Measurements from ENCODE around the gene VPS37D. TPM values are rescaled to one million over a fixed set of nuclear protein-coding genes. Genes with fewer than 3 reads are reported as not detected.
"Not testable (repeated sequence)": the region's sequence is repeated elsewhere in the genome, so short reads cannot be mapped to it uniquely, and the experiment has no call there.

Gene VPS37D
- total RNA-seq, 2 donors from 2014 or later = 0.15 to 0.48 TPM

DNA sequence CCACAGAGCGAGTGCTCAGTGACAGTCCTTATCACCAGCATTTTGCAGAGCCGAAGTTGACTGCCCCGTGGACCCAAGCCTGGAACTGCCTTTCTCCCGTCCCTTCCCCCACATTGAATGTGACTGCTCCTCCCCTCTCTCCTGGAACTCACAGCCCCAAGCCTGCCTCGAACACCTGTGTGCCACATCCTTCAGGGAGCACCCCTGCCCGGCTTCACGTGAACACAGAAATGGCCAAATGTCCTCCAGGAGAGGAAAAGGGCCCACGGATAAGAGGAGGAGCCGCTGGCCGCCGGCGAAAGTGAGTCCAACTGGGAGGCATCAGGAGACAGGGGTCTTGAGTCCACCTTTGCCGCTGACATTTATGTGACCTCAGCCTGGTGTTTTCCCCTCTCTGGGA lies 35.6 kb downstream of the VPS37D start:
- ATAC-seq (replicated peaks) = no peak
- H3K27me3 Mint-ChIP-seq = no peaks in the 10 kb centered on the region

DNA sequence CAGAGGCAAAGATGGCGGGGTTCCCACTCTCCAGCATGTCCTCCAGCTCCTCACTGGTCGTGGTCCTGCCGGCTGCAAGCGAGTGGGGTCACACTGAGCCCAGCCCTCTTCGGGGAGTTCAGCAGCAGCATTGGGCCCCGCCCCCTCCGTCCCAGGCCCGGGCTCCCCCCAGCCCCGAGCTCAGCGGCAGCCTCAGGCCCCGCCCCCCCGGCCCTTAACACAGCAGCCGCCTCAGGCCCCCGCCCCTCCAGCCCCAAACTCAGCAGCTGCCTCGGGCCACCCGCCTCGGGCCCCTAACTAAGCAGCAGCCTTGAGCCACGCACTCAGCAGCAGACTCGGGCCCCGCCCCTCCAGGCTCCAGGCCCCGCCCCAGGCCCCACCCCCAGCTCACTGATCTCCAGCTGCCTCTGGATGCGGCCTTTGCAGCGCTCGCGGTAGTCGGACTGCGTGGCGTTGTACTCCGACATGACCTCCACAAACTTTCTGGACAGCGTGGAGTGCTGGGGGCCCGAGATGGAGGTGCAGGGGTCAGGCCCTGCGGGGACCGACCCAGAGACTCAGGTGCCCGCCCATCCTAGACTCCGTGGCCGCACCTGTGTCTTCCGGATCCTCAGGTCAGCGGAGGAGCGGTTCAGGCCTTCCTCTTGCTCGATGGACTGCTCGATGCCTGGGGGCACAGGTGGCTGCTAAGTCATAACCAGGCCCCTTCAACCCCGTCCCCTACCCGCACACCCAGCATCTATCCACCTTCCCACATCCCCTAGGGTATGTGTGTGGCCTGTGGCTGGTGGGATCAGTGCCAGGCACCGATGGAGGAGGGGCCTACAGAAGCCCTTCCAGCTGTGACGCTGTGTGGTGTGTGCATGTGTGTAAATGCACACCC lies 36.4 kb downstream of the VPS37D start:
- Mint-ChIP-seq H3K4me1 (peaks cover 10% of the 10 kb centered on the region), H3K27me3 (no peaks in the 10 kb centered on the region), H3K4me3 (no peak overlapping the region), H3K9me3 (no peaks in the 10 kb centered on the region), H3K36me3 (ENCODE audit: low read depth) (peaks cover 58% of the 10 kb centered on the region), H3K27ac (no peak overlapping the region)
- ATAC-seq (replicated peaks) = peak; percentile 47

More for the DNA sequence above, 35.6 kb downstream of the VPS37D start:
- peaks cover 59% of the 10 kb centered on the region for H3K36me3 Mint-ChIP-seq (ENCODE audit: low read depth)
- peaks cover 10% of the 10 kb centered on the region for H3K4me1 Mint-ChIP-seq
- H3K27ac Mint-ChIP-seq = no peak overlapping the region
- no peaks in the 10 kb centered on the region for H3K9me3 Mint-ChIP-seq
- no peak overlapping the region for H3K4me3 Mint-ChIP-seq

DNA sequence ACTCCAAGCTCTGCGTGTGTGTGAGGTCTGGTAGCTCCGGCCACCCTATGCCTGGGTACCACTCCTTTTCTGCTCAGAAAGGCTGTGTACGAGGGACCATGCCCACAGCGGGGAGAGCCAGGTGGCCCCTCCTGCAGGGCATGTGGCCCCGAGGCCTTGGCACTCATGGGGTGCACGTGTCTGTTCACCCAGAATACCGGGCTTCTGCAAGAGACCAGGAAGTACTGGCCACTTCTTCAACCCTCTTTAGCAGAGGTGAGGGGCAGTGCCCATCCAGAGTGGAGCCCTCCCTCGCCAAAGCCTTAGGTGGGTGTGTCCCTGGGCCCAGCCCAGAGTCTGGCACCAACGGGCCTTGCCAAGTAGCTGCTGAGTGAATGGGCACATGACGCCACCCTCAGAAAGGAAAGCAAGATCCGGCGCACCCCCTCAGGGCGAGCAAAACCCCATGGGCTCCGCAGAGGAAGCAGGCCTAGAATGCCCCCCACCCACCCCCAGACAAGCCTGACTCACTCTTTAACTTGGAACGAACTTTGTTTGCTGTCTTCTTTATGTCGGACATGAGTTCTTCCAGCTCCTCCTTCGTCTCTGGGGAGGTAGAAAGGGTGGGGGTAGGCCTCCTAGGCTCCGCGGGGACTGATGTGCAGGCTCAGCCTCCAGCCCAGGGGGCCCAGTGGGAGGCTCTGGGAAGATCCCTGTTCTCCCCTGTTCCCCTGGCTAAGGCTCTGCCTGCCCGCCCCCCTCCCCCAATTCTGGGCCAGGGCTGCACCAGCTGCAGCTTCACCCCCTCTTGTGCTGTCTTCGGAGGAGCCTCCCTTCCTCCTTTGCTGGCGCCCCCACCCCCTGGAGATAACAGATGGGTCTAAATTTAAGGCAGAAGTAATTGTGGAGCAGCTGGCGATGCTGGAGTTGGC lies 37.3 kb downstream of the VPS37D start:
- Mint-ChIP-seq H3K4me3 (no peak overlapping the region), H3K4me1 (peaks cover 10% of the 10 kb centered on the region), H3K27me3 (no peaks in the 10 kb centered on the region), H3K27ac (no peak overlapping the region), H3K36me3 (ENCODE audit: low read depth) (peaks cover 49% of the 10 kb centered on the region), H3K9me3 (no peaks in the 10 kb centered on the region)
- ATAC-seq (replicated peaks) = no peak

DNA sequence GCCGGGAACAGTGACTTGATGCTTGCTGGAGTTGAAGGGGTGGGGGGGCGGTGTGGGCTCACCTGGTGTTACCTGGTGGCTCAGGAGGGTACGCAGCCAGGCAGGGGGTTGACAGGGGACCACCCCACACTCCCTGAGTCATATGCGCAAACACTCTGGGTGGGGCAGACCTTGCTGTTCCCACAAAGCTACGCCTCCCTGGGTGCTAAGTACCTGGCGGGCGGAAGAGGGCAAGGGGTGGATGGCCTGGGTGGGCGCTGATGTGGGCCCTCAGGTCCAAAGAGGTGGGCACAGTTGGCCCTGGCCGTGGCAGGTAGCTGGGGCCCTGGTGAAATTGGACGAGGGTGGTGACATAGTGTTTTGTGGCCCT lies 37.9 kb downstream of the VPS37D start:
- Mint-ChIP-seq H3K4me3 (no peak overlapping the region), H3K9me3 (no peaks in the 10 kb centered on the region), H3K4me1 (peaks cover 10% of the 10 kb centered on the region), H3K36me3 (ENCODE audit: low read depth) (peaks cover 43% of the 10 kb centered on the region), H3K27me3 (no peaks in the 10 kb centered on the region), H3K27ac (no peak overlapping the region)
- no peak for ATAC-seq (replicated peaks)

DNA sequence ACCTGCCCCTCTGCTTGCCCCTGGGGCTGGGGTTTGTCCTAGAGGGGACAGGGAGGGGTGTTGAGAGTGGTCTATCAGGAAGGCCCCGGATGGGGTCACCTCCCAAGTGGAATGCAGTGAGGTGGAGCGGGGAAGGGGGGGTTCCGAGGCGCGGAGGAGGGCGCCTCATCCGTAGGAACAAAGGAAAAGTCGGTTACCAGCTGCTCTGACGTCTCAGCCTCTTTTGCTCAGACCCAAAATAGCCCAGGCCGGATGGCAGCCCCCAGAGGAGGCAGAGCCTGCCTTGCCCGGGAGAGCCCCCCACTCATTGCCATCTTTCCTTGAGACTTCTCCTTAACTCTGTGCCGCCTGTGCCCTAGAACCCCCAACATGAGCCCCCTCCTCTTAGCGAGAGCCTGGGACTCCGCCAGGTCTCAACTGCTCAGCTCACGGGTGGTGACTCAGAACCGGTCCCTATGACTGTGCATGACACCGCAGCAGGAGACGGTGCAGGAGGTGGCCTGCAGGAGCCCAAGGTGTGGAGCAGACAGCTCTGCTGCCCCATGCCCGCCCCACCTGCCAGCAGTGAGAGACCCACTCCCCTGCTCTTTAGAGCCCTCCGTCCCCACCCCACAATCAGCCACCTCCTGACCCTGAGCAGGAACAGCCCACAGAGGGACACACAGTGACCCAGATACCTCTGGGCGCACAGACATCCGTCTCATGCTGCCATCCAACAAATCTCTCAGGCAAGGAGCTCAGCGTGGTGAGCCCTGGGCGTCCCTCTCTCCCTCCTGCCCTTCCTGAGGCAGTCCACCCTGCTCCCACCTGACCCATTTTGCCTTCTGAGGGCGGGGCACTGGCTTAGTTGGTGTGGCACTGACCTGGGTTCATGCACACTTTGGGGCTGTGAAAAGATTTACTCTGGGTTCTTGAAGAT lies 38.8 kb downstream of the VPS37D start:
- ATAC-seq (replicated peaks) = peak; percentile 92

DNA sequence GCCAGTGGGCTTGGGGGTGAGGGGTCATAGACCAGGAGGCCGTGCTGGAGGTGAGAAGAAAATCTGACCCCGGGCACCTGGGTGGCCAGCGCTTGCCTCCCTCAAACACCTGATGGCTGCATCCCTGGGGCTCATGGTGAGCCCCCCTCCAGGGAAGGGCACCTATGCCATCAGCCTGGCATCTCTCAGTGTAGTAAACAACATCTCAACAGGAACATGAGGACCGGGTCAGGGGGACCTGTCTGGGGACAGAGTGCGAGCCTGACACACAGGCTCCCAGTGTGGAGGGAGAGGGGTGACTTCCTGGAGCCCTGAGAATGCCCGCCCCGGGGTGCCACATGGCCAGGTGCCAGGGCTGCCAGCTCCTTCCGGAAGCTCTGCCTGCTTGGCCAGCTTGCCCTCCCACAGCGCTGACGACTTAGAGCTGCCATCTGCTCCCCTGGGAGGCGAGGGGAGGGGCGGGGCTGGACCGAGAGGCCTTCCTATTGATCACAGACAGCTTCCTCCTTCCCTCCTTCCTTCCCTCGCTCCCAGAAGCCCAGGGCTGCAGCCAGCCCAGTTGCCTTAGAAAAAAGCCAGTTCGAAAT lies 39.5 kb downstream of the VPS37D start:
- peak overlapping the region; percentile 29 for H3K27ac Mint-ChIP-seq
- H3K4me3 Mint-ChIP-seq = no peak overlapping the region
- ATAC-seq (replicated peaks) = no peak
- no peaks in the 10 kb centered on the region for H3K9me3 Mint-ChIP-seq
- no peaks in the 10 kb centered on the region for H3K27me3 Mint-ChIP-seq
- peaks cover 7% of the 10 kb centered on the region for H3K4me1 Mint-ChIP-seq
- H3K36me3 Mint-ChIP-seq (ENCODE audit: low read depth) = peaks cover 29% of the 10 kb centered on the region

More for the DNA sequence above, 38.8 kb downstream of the VPS37D start:
- Mint-ChIP-seq H3K4me3 (no peak overlapping the region), H3K36me3 (ENCODE audit: low read depth) (peaks cover 36% of the 10 kb centered on the region), H3K27me3 (no peaks in the 10 kb centered on the region), H3K9me3 (no peaks in the 10 kb centered on the region), H3K4me1 (peaks cover 10% of the 10 kb centered on the region), H3K27ac (peak overlapping the region; percentile 29)

DNA sequence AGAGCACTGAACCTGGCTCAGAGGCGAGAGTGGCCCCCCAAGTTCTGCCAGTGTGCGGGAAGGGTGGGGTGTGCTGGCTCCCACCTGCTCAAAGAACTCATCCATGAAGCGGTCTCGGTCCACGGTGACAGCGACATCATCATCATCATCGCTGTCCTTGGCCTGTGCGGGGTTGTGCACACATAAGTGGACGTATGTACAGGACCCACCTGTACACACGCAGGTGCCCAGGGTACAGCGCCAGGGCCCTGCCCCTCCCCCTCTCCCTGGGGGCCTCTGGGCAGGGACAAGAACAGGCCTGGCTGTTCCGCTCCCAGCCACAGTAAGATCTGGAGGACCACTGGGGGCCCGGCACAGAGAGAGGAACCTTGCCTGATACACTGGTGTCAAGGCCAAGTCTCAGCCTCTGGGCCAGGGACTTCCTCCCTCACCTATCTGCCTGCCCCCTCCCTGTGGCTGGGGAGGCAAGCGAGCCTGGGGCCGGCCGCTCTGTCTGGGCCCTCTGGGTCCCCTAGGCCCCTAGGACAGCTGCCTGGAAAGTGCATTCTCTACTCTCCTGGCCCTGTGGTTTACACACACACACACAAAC lies 41.4 kb downstream of the VPS37D start:
- Mint-ChIP-seq H3K9me3 (no peaks in the 10 kb centered on the region), H3K4me1 (peaks cover 15% of the 10 kb centered on the region), H3K36me3 (ENCODE audit: low read depth) (peaks cover 36% of the 10 kb centered on the region), H3K27me3 (no peaks in the 10 kb centered on the region), H3K27ac (no peak overlapping the region), H3K4me3 (no peak overlapping the region)
- no peak for ATAC-seq (replicated peaks)

DNA sequence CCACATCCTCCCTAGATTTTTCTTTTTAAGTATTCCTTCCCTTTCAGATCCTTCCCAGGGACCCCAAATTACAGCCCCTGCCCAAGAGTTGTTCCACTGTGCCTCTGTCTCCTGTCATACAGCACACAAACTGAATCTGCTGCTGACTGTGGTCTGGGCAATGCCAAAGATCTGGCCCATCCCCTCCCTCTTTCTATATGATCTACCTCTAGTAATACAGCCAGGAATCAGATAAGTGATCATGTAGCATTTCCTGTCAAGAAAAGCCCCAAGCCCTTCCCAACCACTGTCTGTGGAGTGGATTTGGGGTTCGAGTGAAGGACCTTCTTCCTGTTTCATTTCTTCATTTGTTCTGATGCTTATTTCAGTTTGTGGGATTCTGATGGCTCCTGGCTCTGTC lies 45.1 kb downstream of the VPS37D start:
- no peak overlapping the region for H3K4me3 Mint-ChIP-seq
- no peaks in the 10 kb centered on the region for H3K27me3 Mint-ChIP-seq
- peaks cover 19% of the 10 kb centered on the region for H3K4me1 Mint-ChIP-seq
- H3K9me3 Mint-ChIP-seq = no peaks in the 10 kb centered on the region
- ATAC-seq (replicated peaks) = no peak
- peak overlapping the region; percentile 58 for H3K27ac Mint-ChIP-seq
- H3K36me3 Mint-ChIP-seq (ENCODE audit: low read depth) = peaks cover 33% of the 10 kb centered on the region

DNA sequence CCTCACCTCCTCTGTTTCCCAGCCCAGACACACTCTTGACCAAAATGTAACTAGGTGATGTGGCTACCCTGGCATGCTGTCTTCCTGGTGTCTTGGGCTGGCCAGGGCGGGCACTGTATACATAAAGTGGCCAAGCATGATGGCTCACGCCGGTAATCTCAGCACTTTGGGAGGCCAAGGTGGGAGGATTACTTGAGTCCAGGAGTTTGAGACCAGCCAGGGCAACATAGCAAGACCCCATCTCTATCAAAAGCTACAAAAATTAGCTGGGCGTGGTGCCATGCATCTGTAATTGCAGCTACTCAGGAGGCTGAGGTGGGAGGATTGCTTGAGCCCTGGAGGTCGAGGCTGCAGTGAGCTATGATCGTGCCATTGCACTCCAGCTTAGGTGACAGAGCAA lies 45.7 kb downstream of the VPS37D start:
- H3K4me3 Mint-ChIP-seq; H3K27me3 Mint-ChIP-seq; H3K9me3 Mint-ChIP-seq; ATAC-seq (replicated peaks): not testable (repeated sequence)
- H3K36me3 Mint-ChIP-seq (ENCODE audit: low read depth) = peaks cover 32% of the 10 kb centered on the region
- peaks cover 24% of the 10 kb centered on the region for H3K4me1 Mint-ChIP-seq
- peak overlapping the region; percentile 58 for H3K27ac Mint-ChIP-seq

DNA sequence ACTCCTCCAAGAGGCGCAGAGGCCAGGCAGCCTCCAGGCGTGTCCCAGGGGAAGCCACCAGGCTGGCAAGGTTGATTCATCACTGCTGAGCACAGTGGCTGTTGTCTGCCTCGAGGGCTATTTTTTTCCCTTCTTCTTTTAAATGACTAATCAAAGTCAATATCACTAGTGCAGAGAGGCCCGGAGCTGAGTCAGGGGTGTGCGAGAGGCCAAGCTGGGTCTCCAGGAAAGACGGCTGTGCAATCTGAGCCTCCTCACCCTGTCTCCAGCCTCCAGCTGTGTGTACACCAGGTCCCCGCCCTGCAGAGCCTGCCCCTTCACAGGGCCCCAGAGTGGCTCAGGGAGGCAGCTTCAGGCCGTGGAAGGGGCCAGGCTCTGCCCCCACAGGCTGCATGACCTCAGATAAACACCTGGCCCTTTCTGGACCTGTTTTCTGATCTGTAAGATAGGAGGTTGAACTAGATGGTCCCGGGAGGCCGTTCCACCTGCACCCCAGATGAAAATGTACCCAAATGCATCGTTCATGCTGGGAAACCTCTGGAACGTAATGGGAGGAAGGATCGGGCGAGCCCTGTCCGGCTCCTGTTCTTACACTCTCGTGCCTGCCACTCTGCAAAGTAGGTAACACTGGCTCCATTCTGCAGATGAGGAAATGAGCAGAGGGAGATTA lies 48.2 kb downstream of the VPS37D start:
- Mint-ChIP-seq H3K36me3 (ENCODE audit: low read depth) (peaks cover 27% of the 10 kb centered on the region), H3K27ac (peak overlapping the region; percentile 79), H3K27me3 (no peaks in the 10 kb centered on the region), H3K4me1 (peaks cover 24% of the 10 kb centered on the region), H3K4me3 (peak overlapping the region; percentile 70), H3K9me3 (no peaks in the 10 kb centered on the region)
- ATAC-seq (replicated peaks) = peak; percentile 71

DNA sequence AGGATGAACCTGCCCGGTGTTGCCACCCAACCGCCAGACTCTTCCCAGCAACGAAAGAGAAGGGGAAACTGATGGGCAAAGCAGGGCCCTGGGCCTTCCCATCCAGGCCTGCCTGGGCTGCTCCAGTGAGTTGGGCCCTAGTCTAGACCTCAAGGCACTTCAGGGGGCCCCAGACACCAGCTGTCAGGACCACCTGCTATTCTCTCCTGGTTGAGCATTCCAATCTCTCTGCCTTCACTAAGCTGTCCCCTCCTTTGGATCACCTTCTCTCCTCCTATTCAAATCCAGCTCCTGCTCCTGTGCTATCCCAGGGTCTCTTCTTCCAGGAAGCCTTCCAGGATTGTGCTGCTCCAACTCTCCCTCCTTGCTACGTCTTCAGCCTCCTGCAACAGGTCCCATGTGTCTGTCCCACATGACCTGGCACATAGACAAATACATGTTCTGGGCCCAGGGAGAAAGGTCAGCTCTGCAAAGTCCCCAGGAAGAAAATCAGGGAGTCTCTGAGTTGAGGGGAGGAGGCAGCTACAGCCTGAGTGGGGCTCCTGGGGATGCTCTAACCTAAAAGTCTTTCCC lies 48.8 kb downstream of the VPS37D start:
- Mint-ChIP-seq H3K27ac (peak overlapping the region; percentile 79), H3K9me3 (no peaks in the 10 kb centered on the region), H3K36me3 (ENCODE audit: low read depth) (peaks cover 27% of the 10 kb centered on the region), H3K4me3 (peak overlapping the region; percentile 70), H3K27me3 (no peaks in the 10 kb centered on the region), H3K4me1 (peaks cover 24% of the 10 kb centered on the region)
- no peak for ATAC-seq (replicated peaks)

DNA sequence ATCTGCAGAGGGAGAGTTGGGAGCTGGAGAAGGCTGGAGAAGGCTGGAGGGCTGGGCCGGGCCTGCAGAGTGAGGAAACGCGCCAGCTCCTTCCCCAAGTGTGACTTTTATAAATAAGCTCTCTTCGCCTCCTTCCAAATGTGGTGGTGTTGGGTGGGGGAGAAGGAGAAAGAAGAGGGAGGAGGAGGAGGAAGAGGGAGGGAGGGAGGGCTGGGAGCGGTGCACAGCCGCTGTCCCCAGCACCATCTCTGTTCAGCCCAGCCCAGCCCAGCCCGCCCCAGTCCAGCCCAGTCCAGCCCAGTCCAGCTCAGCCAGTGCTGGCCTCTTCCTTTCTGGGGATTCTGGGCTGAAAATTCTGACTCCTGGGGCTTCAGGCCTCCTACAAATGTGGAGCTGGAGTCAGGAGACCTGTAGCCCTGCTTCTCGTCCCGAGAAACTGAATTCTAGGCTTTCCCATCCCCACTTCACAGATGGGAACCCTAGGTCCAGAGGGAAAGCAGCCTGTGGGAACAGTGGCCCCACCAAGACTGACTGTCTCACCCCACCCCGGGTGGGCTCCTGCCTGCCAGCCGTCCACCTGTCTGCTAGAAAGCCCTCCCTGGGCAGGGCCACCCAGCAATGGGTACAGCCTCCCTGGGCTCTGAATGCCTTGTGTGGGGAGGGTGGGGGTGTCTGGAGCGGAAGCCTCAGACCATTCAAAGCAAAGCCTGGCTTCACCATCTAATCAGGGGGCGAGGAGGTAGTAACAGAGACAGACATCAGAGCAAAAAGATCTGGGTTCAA lies 49.6 kb downstream of the VPS37D start:
- H3K36me3 Mint-ChIP-seq (ENCODE audit: low read depth) = peaks cover 27% of the 10 kb centered on the region
- H3K4me1 Mint-ChIP-seq = peaks cover 24% of the 10 kb centered on the region
- ATAC-seq (replicated peaks) = no peak
- peak overlapping the region; percentile 79 for H3K4me3 Mint-ChIP-seq
- peak overlapping the region; percentile 85 for H3K27ac Mint-ChIP-seq
- no peaks in the 10 kb centered on the region for H3K27me3 Mint-ChIP-seq
- H3K9me3 Mint-ChIP-seq = no peaks in the 10 kb centered on the region
